ENCODE data around the gene C11orf58.

C11orf58 gene

DNA sequence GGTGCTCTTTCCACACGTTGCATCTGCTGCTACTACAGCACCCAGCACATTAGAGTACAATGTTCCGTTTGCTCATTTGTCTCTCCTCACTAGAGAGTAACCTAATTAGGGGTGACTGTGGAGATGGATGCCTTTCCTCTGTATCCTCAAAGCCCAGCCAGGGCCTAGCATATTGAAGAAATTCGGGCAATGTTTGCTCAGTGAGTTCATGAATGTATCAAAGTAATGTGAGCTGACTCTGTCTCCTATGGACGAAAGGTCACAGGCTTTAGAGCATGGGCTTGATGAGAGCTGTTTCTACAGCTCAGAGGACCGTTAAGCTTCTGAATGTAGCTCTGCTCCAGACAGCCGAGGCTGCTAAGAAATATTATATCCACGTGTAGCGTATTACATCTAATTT is 67.5 kb downstream of the C11orf58 start:
- DNase-seq, result no peak

- no peak for DNase-seq
Observed at GRCh38 chr11:16806791-16807190, 68.3 kb downstream of the C11orf58 start.

DNA sequence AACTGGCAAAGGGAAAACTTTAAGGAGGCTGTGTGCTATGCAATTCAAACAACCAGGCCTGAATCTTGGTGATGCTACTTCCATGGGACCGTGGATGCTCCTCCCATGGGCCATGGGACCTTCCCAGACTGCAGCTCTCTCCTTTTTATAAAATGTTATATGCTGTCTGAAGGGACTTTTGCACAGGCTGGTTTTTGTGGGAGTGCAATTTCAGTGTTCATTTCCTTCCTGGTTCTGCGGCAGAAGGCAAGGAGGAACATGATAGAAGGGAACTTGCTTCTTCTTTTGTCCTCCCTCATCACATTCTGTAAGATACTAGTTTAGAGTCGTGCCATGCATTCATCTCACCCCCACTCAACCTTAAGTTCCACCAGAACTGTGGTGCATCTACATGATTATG is 68.9 kb downstream of the C11orf58 start:
- no peak for DNase-seq
